ENCODE data around the gene SLC22A3. TPM values are rescaled to one million over a fixed set of nuclear protein-coding genes. Genes with fewer than 3 reads are reported as not detected.

SLC22A3 gene
- total and polyA plus RNA-seq, 8 donors, result 16.1 to 42.9 (median 32.0) TPM

DNA sequence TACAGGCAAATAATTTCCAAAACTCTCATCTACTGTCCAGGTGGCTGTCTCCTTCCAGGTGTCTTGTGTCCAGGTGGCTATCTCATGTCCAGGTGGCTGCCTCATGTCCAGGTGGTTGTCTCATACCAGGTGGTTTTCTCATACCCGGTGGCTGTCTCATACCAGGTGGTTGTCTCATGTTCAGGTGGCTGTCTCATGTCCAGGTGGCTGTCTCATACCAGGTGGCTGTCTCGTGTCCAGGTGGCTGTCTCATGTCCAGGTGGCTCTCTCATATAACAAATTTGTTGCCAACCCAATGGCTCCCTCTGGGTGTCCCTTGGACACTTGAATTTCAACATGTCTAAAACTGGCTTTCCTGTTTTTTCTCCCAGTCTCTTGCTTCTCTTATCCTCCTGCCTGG lies 14.3 kb upstream of the SLC22A3 start:
- intact Hi-C loops (cut with DNase I), result no loop called here
- H3K27me3 ChIP-seq, result no peaks in the 10 kb centered on the region
- no peaks in the 10 kb centered on the region for H3K36me3 ChIP-seq
- H3K4me1 ChIP-seq, result no peaks in the 10 kb centered on the region
- H3K9me3 ChIP-seq, result no peaks in the 10 kb centered on the region
- no peak overlapping the region for H3K4me3 ChIP-seq
- no peak overlapping the region for H3K27ac ChIP-seq
- no peak for DNase-seq
- ATAC-seq, result no peak
- TF ChIP-seq, protein P1, sequence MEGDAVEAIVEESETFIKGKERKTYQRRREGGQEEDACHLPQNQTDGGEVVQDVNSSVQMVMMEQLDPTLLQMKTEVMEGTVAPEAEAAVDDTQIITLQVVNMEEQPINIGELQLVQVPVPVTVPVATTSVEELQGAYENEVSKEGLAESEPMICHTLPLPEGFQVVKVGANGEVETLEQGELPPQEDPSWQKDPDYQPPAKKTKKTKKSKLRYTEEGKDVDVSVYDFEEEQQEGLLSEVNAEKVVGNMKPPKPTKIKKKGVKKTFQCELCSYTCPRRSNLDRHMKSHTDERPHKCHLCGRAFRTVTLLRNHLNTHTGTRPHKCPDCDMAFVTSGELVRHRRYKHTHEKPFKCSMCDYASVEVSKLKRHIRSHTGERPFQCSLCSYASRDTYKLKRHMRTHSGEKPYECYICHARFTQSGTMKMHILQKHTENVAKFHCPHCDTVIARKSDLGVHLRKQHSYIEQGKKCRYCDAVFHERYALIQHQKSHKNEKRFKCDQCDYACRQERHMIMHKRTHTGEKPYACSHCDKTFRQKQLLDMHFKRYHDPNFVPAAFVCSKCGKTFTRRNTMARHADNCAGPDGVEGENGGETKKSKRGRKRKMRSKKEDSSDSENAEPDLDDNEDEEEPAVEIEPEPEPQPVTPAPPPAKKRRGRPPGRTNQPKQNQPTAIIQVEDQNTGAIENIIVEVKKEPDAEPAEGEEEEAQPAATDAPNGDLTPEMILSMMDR (IDR thresholded peaks at IDR 0.05), result no peak

DNA sequence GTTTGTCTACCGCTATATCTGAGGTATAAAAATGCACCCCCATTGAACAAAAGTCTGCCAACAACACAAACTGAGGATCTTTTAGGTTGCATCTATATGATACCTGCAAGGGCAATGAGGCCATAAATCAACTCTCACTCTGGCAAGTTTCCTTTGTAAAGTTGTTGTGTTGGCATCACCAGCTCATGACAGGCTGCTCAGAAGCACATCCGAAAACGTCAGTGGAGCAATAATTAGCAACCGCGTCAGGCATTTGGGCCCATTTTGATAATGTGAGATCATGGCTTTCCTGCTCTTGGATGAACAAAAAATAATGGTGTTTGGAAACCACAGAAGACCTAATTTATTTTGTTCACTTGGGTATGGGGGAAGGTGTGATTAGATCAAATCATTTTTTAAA lies 12.0 kb upstream of the SLC22A3 start:
- DNase-seq (no peak), ATAC-seq (no peak)
- H3K27me3 ChIP-seq, result no peaks in the 10 kb centered on the region
- TF ChIP-seq, protein P1 (IDR thresholded peaks at IDR 0.05), result no peak
- no peaks in the 10 kb centered on the region for H3K36me3 ChIP-seq
- H3K27ac ChIP-seq, result no peak overlapping the region
- H3K9me3 ChIP-seq, result no peaks in the 10 kb centered on the region
- no peaks in the 10 kb centered on the region for H3K4me1 ChIP-seq
- H3K4me3 ChIP-seq, result no peak overlapping the region
- intact Hi-C loops (cut with DNase I), result no loop called here

DNA sequence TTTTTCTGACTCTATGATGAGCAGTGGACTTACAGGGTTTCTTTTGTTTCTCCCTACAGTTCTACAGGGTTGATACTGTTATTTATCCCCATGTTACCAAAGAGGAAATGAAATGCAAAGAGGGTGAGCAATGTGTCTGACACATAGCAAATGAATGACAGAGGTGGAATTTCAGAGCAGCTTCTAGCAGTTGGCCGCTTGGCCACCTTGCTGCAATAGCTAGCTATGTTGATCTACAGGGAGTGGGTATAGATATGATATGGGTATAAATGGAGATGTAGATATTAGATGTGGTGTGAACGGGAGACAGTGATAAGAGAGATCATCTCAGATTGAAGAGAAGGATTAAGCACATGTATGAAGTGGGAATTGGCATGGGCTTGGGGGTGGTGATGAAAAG lies 10.9 kb upstream of the SLC22A3 start:
- ATAC-seq (no peak), DNase-seq (no peak)
- TF ChIP-seq, protein P1 (IDR thresholded peaks at IDR 0.05), result no peak
- no peak overlapping the region for H3K4me3 ChIP-seq
- no peaks in the 10 kb centered on the region for H3K9me3 ChIP-seq
- no peaks in the 10 kb centered on the region for H3K27me3 ChIP-seq
- no peaks in the 10 kb centered on the region for H3K4me1 ChIP-seq
- intact Hi-C loops (cut with DNase I), result no loop called here
- H3K36me3 ChIP-seq, result no peaks in the 10 kb centered on the region
- no peak overlapping the region for H3K27ac ChIP-seq

DNA sequence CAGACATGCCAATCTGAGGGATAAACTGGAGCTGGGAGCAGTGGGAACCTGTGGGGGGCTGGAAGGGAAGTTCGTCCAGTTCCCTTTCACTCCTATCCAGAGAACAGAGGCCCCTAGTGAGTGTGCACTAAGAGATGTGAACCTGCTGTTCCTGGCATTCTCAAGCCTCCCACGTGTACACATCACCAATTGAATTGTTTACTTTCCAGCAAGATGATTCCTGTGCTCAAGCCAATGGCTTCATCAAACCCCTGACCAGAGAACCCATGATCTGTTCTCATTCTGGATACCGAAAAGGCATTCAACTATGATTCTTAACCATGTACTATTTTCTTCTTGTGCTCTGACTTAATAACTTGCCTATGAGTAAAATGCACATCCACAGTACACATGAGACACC lies 10.2 kb upstream of the SLC22A3 start:
- Histone ChIP-seq H3K4me1 (no peaks in the 10 kb centered on the region), H3K36me3 (no peaks in the 10 kb centered on the region), H3K27me3 (no peaks in the 10 kb centered on the region), H3K27ac (no peak overlapping the region), H3K4me3 (no peak overlapping the region), H3K9me3 (no peaks in the 10 kb centered on the region)
- DNase-seq (no peak), ATAC-seq (no peak)
- intact Hi-C loops (cut with DNase I), result no loop called here
- TF ChIP-seq, protein P1 (IDR thresholded peaks at IDR 0.05), result no peak

DNA sequence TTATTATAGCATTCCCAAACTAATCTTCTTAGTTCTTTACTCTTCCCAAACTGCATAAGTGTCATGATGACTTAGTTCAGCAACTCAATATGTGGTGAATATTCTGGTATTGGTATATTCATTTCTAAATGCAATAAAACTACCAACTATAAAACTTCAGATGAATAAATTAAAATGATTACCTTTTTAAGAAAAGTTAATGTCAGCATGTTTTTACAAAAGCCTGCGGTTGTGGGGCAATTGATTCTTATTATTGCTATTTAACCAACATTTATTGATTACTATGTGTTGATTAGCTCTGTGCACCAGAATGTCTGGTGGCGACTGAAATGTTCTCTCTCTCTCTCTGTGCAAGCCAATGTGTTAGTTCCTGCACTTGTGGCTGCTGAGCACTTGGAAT lies 5.0 kb upstream of the SLC22A3 start:
- Histone ChIP-seq H3K4me1 (no peaks in the 10 kb centered on the region), H3K36me3 (no peaks in the 10 kb centered on the region), H3K27ac (no peak overlapping the region), H3K4me3 (no peak overlapping the region), H3K9me3 (no peaks in the 10 kb centered on the region), H3K27me3 (peaks cover 0 to 18% of the 10 kb centered on the region in 2 donors)
- DNase-seq, result no peak
- no peak for ATAC-seq
- intact Hi-C loops (cut with DNase I), result no loop called here
- TF ChIP-seq, protein P1 (IDR thresholded peaks at IDR 0.05), result no peak

Measured in left lung (tissue), 10 donors.